ENCODE data around the gene UBQLN1.

DNA sequence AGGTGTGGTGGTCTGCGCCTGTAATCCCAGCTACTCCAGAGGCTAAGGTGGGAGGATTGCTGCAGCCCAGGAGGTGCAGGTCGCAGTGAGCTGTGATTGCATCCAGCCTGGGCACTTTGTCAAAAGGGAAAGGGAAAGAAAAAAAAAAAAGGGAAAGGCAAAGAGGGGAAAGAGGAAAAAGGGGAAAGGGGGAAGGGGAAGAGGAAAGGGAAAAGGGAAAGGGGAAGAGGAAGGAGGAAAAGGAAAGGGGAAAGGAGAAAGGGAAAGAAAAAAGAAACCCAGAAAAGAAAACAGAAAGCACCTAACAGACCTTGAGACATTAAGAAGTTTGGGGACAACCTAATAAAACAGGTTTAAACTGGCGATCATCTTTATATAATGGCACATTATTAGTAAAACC is 44.8 kb downstream of the UBQLN1 start:
- no peak for TF ChIP-seq TAF1 (IDR thresholded peaks at IDR 0.05; ENCODE audit: low read depth)
- TF ChIP-seq, protein P1, sequence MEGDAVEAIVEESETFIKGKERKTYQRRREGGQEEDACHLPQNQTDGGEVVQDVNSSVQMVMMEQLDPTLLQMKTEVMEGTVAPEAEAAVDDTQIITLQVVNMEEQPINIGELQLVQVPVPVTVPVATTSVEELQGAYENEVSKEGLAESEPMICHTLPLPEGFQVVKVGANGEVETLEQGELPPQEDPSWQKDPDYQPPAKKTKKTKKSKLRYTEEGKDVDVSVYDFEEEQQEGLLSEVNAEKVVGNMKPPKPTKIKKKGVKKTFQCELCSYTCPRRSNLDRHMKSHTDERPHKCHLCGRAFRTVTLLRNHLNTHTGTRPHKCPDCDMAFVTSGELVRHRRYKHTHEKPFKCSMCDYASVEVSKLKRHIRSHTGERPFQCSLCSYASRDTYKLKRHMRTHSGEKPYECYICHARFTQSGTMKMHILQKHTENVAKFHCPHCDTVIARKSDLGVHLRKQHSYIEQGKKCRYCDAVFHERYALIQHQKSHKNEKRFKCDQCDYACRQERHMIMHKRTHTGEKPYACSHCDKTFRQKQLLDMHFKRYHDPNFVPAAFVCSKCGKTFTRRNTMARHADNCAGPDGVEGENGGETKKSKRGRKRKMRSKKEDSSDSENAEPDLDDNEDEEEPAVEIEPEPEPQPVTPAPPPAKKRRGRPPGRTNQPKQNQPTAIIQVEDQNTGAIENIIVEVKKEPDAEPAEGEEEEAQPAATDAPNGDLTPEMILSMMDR (IDR thresholded peaks at IDR 0.05; ENCODE audit: poor library complexity, severe bottlenecking): no peak
- no peak for TF ChIP-seq RAD21 (conservative IDR thresholded peaks at IDR 0.05)
- TF ChIP-seq EZH2 (IDR thresholded peaks at IDR 0.05; ENCODE audit: borderline replicate concordance, insufficient read depth, low read length, poor library complexity, severe bottlenecking): no peak
